ENCODE results near the gene MAP6.

- TF ChIP-seq SUZ12 (IDR thresholded peaks at IDR 0.05), result no peak
- no peak for TF ChIP-seq NFRKB (IDR thresholded peaks at IDR 0.05)
- no peak for TF ChIP-seq LEF1 (IDR thresholded peaks at IDR 0.05; ENCODE audit: borderline replicate concordance)
- TF ChIP-seq ELF4 (IDR thresholded peaks at IDR 0.05), result no peak
- no peak for TF ChIP-seq FOXK2 (IDR thresholded peaks at IDR 0.05)
- TF ChIP-seq SP1 (IDR thresholded peaks at IDR 0.05), result no peak
- TF ChIP-seq CTBP1 (IDR thresholded peaks at IDR 0.05; ENCODE audit: borderline replicate concordance), result no peak
These were observed 127.4 kb downstream of the MAP6 start for GRCh38 chr11:75541193-75542087.
